Vagina (tissue), 2 donors: ENCODE data around the gene ROR2. TPM values are rescaled to one million over a fixed set of nuclear protein-coding genes. Genes with fewer than 3 reads are reported as not detected.

Source experiments
- DNase-seq, 2 donors: peaks; one replicate each; pipeline ENCODE4 v3.0.0-alpha.2; 2017; ENCODE audit errors: extremely low spot score in 2 of 2
- H3K27ac ChIP-seq: fragments of 200-600 bp; sonication (generic); one replicate; pipeline ENCODE4 v1.5.1; 2019
- H3K27me3 ChIP-seq: fragments of 200-600 bp; sonication (generic); one replicate; pipeline ENCODE4 v1.5.1; 2019
- H3K36me3 ChIP-seq, 2 donors: fragments of 200-600 bp; sonication (generic); one replicate each; pipeline ENCODE4 v1.5.1; 2017 to 2019
- H3K4me1 ChIP-seq: fragments of 200-600 bp; sonication (generic); one replicate; pipeline ENCODE4 v1.5.1; 2019
- H3K4me3 ChIP-seq, 2 donors: fragments of 200-600 bp; sonication (generic); 1 replicate in 1 of 2; 2 replicates in 1 of 2; pipeline ENCODE4 v1.5.1; 2016 to 2019
- H3K9me3 ChIP-seq: fragments of 200-600 bp; sonication (generic); one replicate; pipeline ENCODE4 v1.5.1; 2019
- POLR2A ChIP-seq, 2 donors: fragments of 450-650 bp; IDR thresholded peaks; one replicate each; pipeline ENCODE4 v1.6.1; 2017; ENCODE audit warnings: antibody characterized with exemption in 2 of 2, mild to moderate bottlenecking in 2 of 2, moderate library complexity in 2 of 2
- POLR2AphosphoS5 ChIP-seq, 2 donors: sonication (generic); formaldehyde crosslinking; IDR thresholded peaks; one replicate each; pipeline ENCODE4 v1.9.0; 2017; ENCODE audit warnings: antibody characterized with exemption in 2 of 2, mild to moderate bottlenecking in 2 of 2, low read depth in 1 of 2; ENCODE audit not compliant: insufficient read depth in 1 of 2
- intact Hi-C: fragments of 100-400 bp; cut with DNase I; formaldehyde crosslinking; loops from one replicate; pipeline ENCODE4 v1.15.1; 2023
- total RNA-seq: library from RNA; depleted of rRNA; stranded (reverse); fragments of >200 nt; gene quantifications from one replicate; pipeline ENCODE4 v1.2.3, GENCODE V29; 2016
- TF ChIP-seq, protein P1 (sequence below), 3 experiments: fragments of 450-650 bp in 2 of 3; fragments of 200-600 bp in 1 of 3; sonication (generic) in 1 of 3; IDR thresholded peaks; one replicate each; pipeline ENCODE4 v1.5.1; 2017 to 2019; ENCODE audit warnings: antibody characterized with exemption in 3 of 3, mild to moderate bottlenecking in 2 of 3, moderate library complexity in 2 of 3

Gene ROR2
- total RNA-seq, 1 donor from 2014 or later = 22.3 TPM

DNA sequence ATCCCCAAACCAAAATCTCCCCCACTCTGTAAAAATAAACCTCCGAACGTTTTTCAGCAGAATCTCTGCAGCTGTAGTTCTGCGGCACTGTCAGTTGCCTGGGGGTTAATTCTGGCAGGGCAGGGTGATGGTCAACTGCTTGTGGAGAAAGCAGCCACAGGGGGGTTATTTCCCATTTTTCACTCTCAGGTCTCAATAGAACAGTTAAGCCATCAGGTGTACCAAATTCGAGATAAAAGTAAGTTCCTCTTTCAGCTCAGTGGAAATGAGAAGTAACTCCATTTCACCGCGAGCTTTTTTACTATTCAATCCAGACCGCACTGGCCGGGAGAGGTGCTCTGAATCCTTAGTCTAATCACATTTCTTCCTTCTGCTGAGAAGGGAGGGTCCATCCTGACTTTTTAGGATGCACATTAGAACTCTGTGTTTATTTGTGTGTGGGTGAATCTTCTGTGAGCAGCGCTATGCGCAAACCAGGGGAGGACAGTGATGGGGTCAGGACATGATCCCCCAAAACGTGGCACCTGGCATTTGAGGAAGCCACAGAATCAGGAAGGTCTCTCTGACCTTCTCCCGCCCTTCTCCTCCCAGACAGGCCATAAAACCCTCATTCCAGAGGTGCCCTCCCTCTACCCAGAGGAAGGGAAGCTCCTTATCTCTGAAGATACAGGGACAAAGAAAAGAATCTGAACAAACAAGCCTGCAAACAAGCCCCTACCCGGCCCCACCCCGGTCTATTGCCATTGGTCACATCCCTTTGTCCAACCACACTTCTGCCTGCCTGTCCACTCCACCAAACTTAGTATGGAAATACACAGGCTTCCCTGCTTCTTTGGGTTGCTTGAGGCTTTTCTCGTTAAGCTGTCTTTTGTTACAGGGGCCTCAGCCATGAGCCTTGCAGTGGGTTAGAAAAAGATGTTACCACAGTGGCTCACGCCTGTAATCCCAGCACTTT is 229.0 kb downstream of the ROR2 start:
- H3K9me3 ChIP-seq = no peaks in the 10 kb centered on the region
- intact Hi-C loops = no loop called here
- no peaks in the 10 kb centered on the region for H3K27me3 ChIP-seq
- no peak overlapping the region for H3K4me3 ChIP-seq
- H3K36me3 ChIP-seq = peaks cover 0 to 26% of the 10 kb centered on the region in 2 donors
- H3K27ac ChIP-seq = peak overlapping the region; percentile 62
- peaks cover 9% of the 10 kb centered on the region for H3K4me1 ChIP-seq
- TF ChIP-seq POLR2AphosphoS5 (IDR thresholded peaks at IDR 0.05; ENCODE audit: insufficient read depth in 1 of 2, low read depth in 1 of 2) (no peak), POLR2A (IDR thresholded peaks at IDR 0.05) (no peak)
- TF ChIP-seq, protein P1, sequence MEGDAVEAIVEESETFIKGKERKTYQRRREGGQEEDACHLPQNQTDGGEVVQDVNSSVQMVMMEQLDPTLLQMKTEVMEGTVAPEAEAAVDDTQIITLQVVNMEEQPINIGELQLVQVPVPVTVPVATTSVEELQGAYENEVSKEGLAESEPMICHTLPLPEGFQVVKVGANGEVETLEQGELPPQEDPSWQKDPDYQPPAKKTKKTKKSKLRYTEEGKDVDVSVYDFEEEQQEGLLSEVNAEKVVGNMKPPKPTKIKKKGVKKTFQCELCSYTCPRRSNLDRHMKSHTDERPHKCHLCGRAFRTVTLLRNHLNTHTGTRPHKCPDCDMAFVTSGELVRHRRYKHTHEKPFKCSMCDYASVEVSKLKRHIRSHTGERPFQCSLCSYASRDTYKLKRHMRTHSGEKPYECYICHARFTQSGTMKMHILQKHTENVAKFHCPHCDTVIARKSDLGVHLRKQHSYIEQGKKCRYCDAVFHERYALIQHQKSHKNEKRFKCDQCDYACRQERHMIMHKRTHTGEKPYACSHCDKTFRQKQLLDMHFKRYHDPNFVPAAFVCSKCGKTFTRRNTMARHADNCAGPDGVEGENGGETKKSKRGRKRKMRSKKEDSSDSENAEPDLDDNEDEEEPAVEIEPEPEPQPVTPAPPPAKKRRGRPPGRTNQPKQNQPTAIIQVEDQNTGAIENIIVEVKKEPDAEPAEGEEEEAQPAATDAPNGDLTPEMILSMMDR (IDR thresholded peaks at IDR 0.05) = no peak
- DNase-seq = peak in 1 of 2 donors; percentile 43

GRCh38 chr9:91720313-91720712 is 229.7 kb downstream of the ROR2 start:
- peak in 1 of 2 donors; percentile 0 for DNase-seq
- Histone ChIP-seq H3K36me3 (peaks cover 0 to 19% of the 10 kb centered on the region in 2 donors), H3K4me1 (peaks cover 9% of the 10 kb centered on the region), H3K4me3 (no peak overlapping the region), H3K27me3 (no peaks in the 10 kb centered on the region), H3K9me3 (no peaks in the 10 kb centered on the region), H3K27ac (no peak overlapping the region)
- TF ChIP-seq, protein P1 (IDR thresholded peaks at IDR 0.05) = no peak
- TF ChIP-seq POLR2A (IDR thresholded peaks at IDR 0.05) (no peak), POLR2AphosphoS5 (IDR thresholded peaks at IDR 0.05; ENCODE audit: insufficient read depth in 1 of 2, low read depth in 1 of 2) (no peak)
- intact Hi-C loops = no loop called here

DNA sequence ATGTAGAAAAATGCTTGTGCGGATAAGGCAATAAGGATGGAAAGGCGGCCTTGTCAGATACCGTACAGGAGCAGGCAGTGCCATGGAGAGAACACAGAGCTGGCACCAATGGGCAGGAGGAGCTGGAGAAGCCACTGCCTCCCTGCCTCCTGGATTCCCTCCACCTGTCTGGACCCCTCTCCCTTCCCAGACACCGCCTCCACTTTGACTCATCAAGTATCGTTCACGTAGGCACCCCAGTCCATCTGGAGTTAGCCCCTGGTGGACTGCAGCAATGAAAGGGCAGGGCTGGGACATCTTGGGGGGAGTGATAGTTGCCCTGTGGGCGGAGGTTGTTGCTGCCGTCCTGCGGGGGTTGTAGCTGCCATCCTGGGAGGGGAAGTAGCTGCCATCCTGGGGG is 232.0 kb downstream of the ROR2 start:
- DNase-seq = peak in 1 of 2 donors; percentile 70
- no peak for TF ChIP-seq POLR2A (IDR thresholded peaks at IDR 0.05)
- TF ChIP-seq, protein P1 (IDR thresholded peaks at IDR 0.05) = no peak
- Histone ChIP-seq H3K4me1 (peaks cover 16% of the 10 kb centered on the region), H3K27ac (no peak overlapping the region), H3K9me3 (no peaks in the 10 kb centered on the region), H3K27me3 (no peaks in the 10 kb centered on the region), H3K36me3 (no peaks in the 10 kb centered on the region), H3K4me3 (no peak overlapping the region)
- intact Hi-C loops = no loop called here

GRCh38 chr9:91716815-91717214 is 233.2 kb downstream of the ROR2 start:
- intact Hi-C loops = no loop called here

More at GRCh38 chr9:91716815-91717214, 233.2 kb downstream of the ROR2 start:
- H3K27me3 ChIP-seq = no peaks in the 10 kb centered on the region
- no peaks in the 10 kb centered on the region for H3K9me3 ChIP-seq
- DNase-seq = peak in 1 of 2 donors; percentile 4
- H3K4me1 ChIP-seq = peaks cover 16% of the 10 kb centered on the region
- no peak overlapping the region for H3K4me3 ChIP-seq
- TF ChIP-seq POLR2AphosphoS5 (IDR thresholded peaks at IDR 0.05; ENCODE audit: insufficient read depth in 1 of 2, low read depth in 1 of 2) (no peak), POLR2A (IDR thresholded peaks at IDR 0.05) (no peak)
- TF ChIP-seq, protein P1 (IDR thresholded peaks at IDR 0.05) = no peak
- no peak overlapping the region for H3K27ac ChIP-seq
- no peaks in the 10 kb centered on the region for H3K36me3 ChIP-seq
